HEK293 (cell line): ENCODE measurements around the gene ICAM2.

Experiments used
- CTCF ChIA-PET: fragments of 350-600 bp; formaldehyde crosslinking; extraction: SDS; loops from one replicate; lab custom pipeline; 2021; ENCODE audit warnings: antibody characterized with exemption; lab: Yijun Ruan, JAX
- POLR2A ChIA-PET: fragments of 300-600 bp; formaldehyde crosslinking; extraction: SDS; loops from one replicate; lab custom pipeline; 2020; ENCODE audit warnings: antibody characterized with exemption, inconsistent platforms; lab: Yijun Ruan, JAX
- H3K27ac ChIP-seq: fragments of 200-500 bp; sonication (Bioruptor generic); 2 replicates; pipeline ENCODE4 v1.5.1; 2014; ENCODE audit warnings: low read depth, low read length, control low read depth, inconsistent platforms; ENCODE audit errors: extremely low read depth
- H3K36me3 ChIP-seq, 2 experiments: fragments of 200-500 bp in 1 of 2; sonication (Bioruptor generic) in 1 of 2; 1 replicate in 1 of 2; 2 replicates in 1 of 2; pipeline ENCODE4 v1.5.1; 2014 to 2017; ENCODE audit warnings: inconsistent platforms in 2 of 2, low read length in 2 of 2; ENCODE audit not compliant: control insufficient read depth in 2 of 2, insufficient read depth in 1 of 2
- H3K4me1 ChIP-seq: fragments of 200-500 bp; sonication (Bioruptor generic); 2 replicates; pipeline ENCODE4 v1.5.1; 2014; ENCODE audit warnings: mild to moderate bottlenecking, low read length, inconsistent platforms; ENCODE audit not compliant: control insufficient read depth, insufficient read depth
- H3K4me3 ChIP-seq: 2 replicates; pipeline ENCODE4 v1.5.1; 2011; ENCODE audit warnings: low read depth, mild to moderate bottlenecking, control low read depth, low read length, moderate library complexity
- H3K9me3 ChIP-seq: fragments of 200-500 bp; sonication (Bioruptor generic); 2 replicates; pipeline ENCODE4 v1.5.1; 2014; ENCODE audit warnings: low read depth, low read length, inconsistent platforms; ENCODE audit not compliant: control insufficient read depth, insufficient read depth
- MZF1 ChIP-seq: fragments of 450-650 bp; formaldehyde crosslinking; IDR thresholded peaks from 2 replicates; pipeline ENCODE4 v1.5.1; 2017; ENCODE audit warnings: missing biosample characterization, missing genetic modification characterization, borderline replicate concordance
- TCF7L2 ChIP-seq: IDR thresholded peaks from 2 replicates; pipeline ENCODE4 v1.6.1; 2011; ENCODE audit warnings: low read depth, mild to moderate bottlenecking, inconsistent platforms, low read length, moderate library complexity, borderline replicate concordance
- TSHZ1 ChIP-seq: fragments of 450-650 bp; formaldehyde crosslinking; IDR thresholded peaks from 2 replicates; pipeline ENCODE4 v1.5.1; 2016; ENCODE audit warnings: missing biosample characterization, missing genetic modification characterization, borderline replicate concordance
- YY1 ChIP-seq: fragments of 450-650 bp; formaldehyde crosslinking; IDR thresholded peaks from 2 replicates; pipeline ENCODE4 v1.5.1; 2018; ENCODE audit warnings: missing biosample characterization, missing genetic modification characterization
- YY2 ChIP-seq: fragments of 450-650 bp; formaldehyde crosslinking; IDR thresholded peaks from 2 replicates; pipeline ENCODE4 v1.5.1; 2016; ENCODE audit warnings: missing biosample characterization, missing genetic modification characterization
- ZBTB17 ChIP-seq: fragments of 450-650 bp; formaldehyde crosslinking; IDR thresholded peaks from 2 replicates; pipeline ENCODE4 v1.5.1; 2016; ENCODE audit warnings: missing biosample characterization, missing genetic modification characterization
- ZFP3 ChIP-seq: fragments of 450-650 bp; formaldehyde crosslinking; IDR thresholded peaks from 2 replicates; pipeline ENCODE4 v1.5.1; 2016; ENCODE audit warnings: low read depth, missing biosample characterization, missing genetic modification characterization
- ZNF10 ChIP-seq: fragments of 450-650 bp; formaldehyde crosslinking; IDR thresholded peaks from 2 replicates; pipeline ENCODE4 v1.5.1; 2017; ENCODE audit warnings: missing biosample characterization, missing genetic modification characterization
- ZNF148 ChIP-seq: fragments of 450-650 bp; formaldehyde crosslinking; IDR thresholded peaks from 2 replicates; pipeline ENCODE4 v1.5.0; 2017; ENCODE audit warnings: missing biosample characterization, missing genetic modification characterization, borderline replicate concordance
- ZNF274 ChIP-seq, 2 experiments: fragments of 200-500 bp in 1 of 2; fragments of 450-650 bp in 1 of 2; sonication (Bioruptor generic) in 1 of 2; formaldehyde crosslinking in 1 of 2; IDR thresholded peaks; 2 replicates each; pipeline versions ENCODE4 v1.5.1 to v1.6.1; 2014 to 2016; ENCODE audit warnings: borderline replicate concordance in 1 of 2, inconsistent platforms in 1 of 2, low read length in 1 of 2, missing biosample characterization in 1 of 2, missing genetic modification characterization in 1 of 2
- ZNF366 ChIP-seq: fragments of 450-650 bp; formaldehyde crosslinking; conservative IDR thresholded peaks from 2 replicates; pipeline ENCODE4 v1.5.1; 2016; ENCODE audit warnings: missing biosample characterization, missing genetic modification characterization
- ZNF37A ChIP-seq: fragments of 450-650 bp; IDR thresholded peaks from 2 replicates; pipeline ENCODE4 v1.5.1; 2018; ENCODE audit warnings: missing biosample characterization, missing genetic modification characterization
- ZNF514 ChIP-seq: fragments of 450-650 bp; formaldehyde crosslinking; IDR thresholded peaks from 2 replicates; pipeline ENCODE4 v1.5.1; 2016; ENCODE audit warnings: missing biosample characterization, missing genetic modification characterization
- ZNF621 ChIP-seq: fragments of 450-650 bp; formaldehyde crosslinking; IDR thresholded peaks from 2 replicates; pipeline ENCODE4 v1.5.1; 2017; ENCODE audit warnings: missing biosample characterization, missing genetic modification characterization
- ZNF654 ChIP-seq: fragments of 450-650 bp; formaldehyde crosslinking; IDR thresholded peaks from 2 replicates; pipeline ENCODE4 v1.5.1; 2016; ENCODE audit warnings: low read depth, missing biosample characterization, missing genetic modification characterization
- ZNF776 ChIP-seq: fragments of 450-650 bp; formaldehyde crosslinking; IDR thresholded peaks from 2 replicates; pipeline ENCODE4 v1.5.0; 2017; ENCODE audit warnings: missing biosample characterization, missing genetic modification characterization, borderline replicate concordance
- ZNF777 ChIP-seq: fragments of 450-650 bp; formaldehyde crosslinking; IDR thresholded peaks from 2 replicates; pipeline ENCODE4 v1.5.1; 2017; ENCODE audit warnings: missing biosample characterization, missing genetic modification characterization, borderline replicate concordance
- ZNF830 ChIP-seq: fragments of 450-650 bp; IDR thresholded peaks from 2 replicates; pipeline ENCODE4 v1.5.0; 2018; ENCODE audit warnings: missing biosample characterization, missing genetic modification characterization, low read depth, mild to moderate bottlenecking, moderate library complexity
- ZNF843 ChIP-seq: fragments of 450-650 bp; formaldehyde crosslinking; IDR thresholded peaks from 2 replicates; pipeline ENCODE4 v1.5.1; 2016; ENCODE audit warnings: missing biosample characterization, missing genetic modification characterization
- ZSCAN5A ChIP-seq: fragments of 450-650 bp; formaldehyde crosslinking; IDR thresholded peaks from 2 replicates; pipeline ENCODE4 v1.5.1; 2016; ENCODE audit warnings: missing biosample characterization, missing genetic modification characterization
- ZXDB ChIP-seq: fragments of 450-650 bp; formaldehyde crosslinking; IDR thresholded peaks from 2 replicates; pipeline ENCODE4 v1.5.1; 2016; ENCODE audit warnings: missing biosample characterization, missing genetic modification characterization

The ICAM2 gene

GRCh38 chr17:64061178-64061898 is 40.9 kb upstream of the ICAM2 start:
- H3K36me3 ChIP-seq = peaks cover 0 to 13% of the 10 kb centered on the region in 2 experiments; a peak in 2 of 3 replicates
- H3K27ac ChIP-seq = no peak overlapping the region
- ChIA-PET POLR2A (no interaction called here), CTCF (interaction anchor here (0.8 to 5.8 kb wide), 4 partner anchors 8 to 221 kb away, joined by 3 to 99 read pairs (median 6); partner anchors contain the start of gene ERN1)
- no peaks in the 10 kb centered on the region for H3K4me1 ChIP-seq
- TF ChIP-seq ZNF843 (no peak), ZNF621 (tag by site-specific recombination) (no peak), ZNF776 (no peak), ZXDB (no peak), ZNF10 (tag by site-specific recombination) (no peak), ZSCAN5A (tag by site-specific recombination) (no peak), MZF1 (tag by site-specific recombination) (no peak)
- H3K4me3 ChIP-seq = no peak overlapping the region
- no peaks in the 10 kb centered on the region for H3K9me3 ChIP-seq

- POLR2A ChIA-PET = no interaction called here
- H3K27ac ChIP-seq = no peak overlapping the region
Observed at GRCh38 chr17:64060331-64060730, 39.9 kb upstream of the ICAM2 start.

More at GRCh38 chr17:64060331-64060730, 39.9 kb upstream of the ICAM2 start:
- no peaks in the 10 kb centered on the region for H3K4me1 ChIP-seq
- H3K4me3 ChIP-seq = no peak overlapping the region
- CTCF ChIA-PET = interaction anchor here (2.0 to 5.8 kb wide), 2 partner anchors 73 to 222 kb away, joined by 8 to 99 read pairs; partner anchors contain the start of gene ERN1
- TF ChIP-seq ZNF274 (IDR thresholded peaks at IDR 0.05; ENCODE audit: low read length) (no peak), ZNF274 (tag by site-specific recombination; IDR thresholded peaks at IDR 0.05; ENCODE audit: borderline replicate concordance) (no peak), YY2 (tag by site-specific recombination) (no peak), ZNF37A (tag by site-specific recombination) (no peak), YY1 (tag by site-specific recombination) (no peak), ZNF777 (tag by site-specific recombination) (no peak), ZSCAN5A (tag by site-specific recombination) (no peak), ZNF830 (no peak), ZNF654 (no peak), ZNF514 (tag by site-specific recombination) (no peak), ZNF366 (tag by site-specific recombination) (no peak), TSHZ1 (no peak), ZNF148 (tag by site-specific recombination) (no peak), ZFP3 (tag by site-specific recombination) (no peak), ZBTB17 (tag by site-specific recombination) (no peak), TCF7L2 (no peak)
- TF ChIP-seq, all 188 proteins: peak for 0
- Histone ChIP-seq H3K9me3 (no peaks in the 10 kb centered on the region), H3K36me3 (peaks cover 0 to 22% of the 10 kb centered on the region in 2 experiments; a peak in 2 of 3 replicates)
